PC-9 (cell line): ENCODE results near the gene AMMECR1. TPM values are rescaled to one million over a fixed set of nuclear protein-coding genes. Genes with fewer than 3 reads are reported as not detected.

ENCODE experiments used
- BruUV-seq: library from RNA; stranded (reverse); fragments of 400-500 nt; replicated peaks from 2 replicates; lab custom pipeline; 2021; lab: Mats Ljungman, UMichigan
- CTCF ChIA-PET: fragments of 300-600 bp; sonication (Branson Sonifier 250); formaldehyde crosslinking; loops from one replicate; lab custom pipeline; 2022; ENCODE audit warnings: antibody characterized with exemption; lab: Charles Lee
- POLR2A ChIA-PET: fragments of 300-600 bp; sonication (Branson Sonifier 250); formaldehyde crosslinking; loops from one replicate; lab custom pipeline; 2022; ENCODE audit warnings: antibody characterized with exemption; ENCODE audit not compliant: unreplicated experiment; lab: Charles Lee
- DNase-seq, 2 experiments: peaks; one replicate each; pipeline versions ENCODE4 v3.0.0 to v3.0.0-alpha.2; 2015 to 2022; ENCODE audit warnings: mixed read lengths in 1 of 2
- H2AFZ ChIP-seq: fragments of 200-600 bp; sonication (generic); 2 replicates; pipeline ENCODE4 v1.8.1; 2017; ENCODE audit warnings: antibody characterized with exemption
- H3F3A ChIP-seq: fragments of 200-600 bp; sonication (generic); 2 replicates; pipeline ENCODE4 v1.8.1; 2017; ENCODE audit warnings: antibody characterized with exemption, mild to moderate bottlenecking, low read depth; ENCODE audit not compliant: insufficient read depth
- H3K27ac ChIP-seq: fragments of 200-600 bp; sonication (generic); 2 replicates; pipeline ENCODE4 v1.6.1; 2016; ENCODE audit warnings: mixed run types
- H3K27me3 ChIP-seq: fragments of 200-600 bp; sonication (generic); 2 replicates; pipeline ENCODE4 v1.6.1; 2016; ENCODE audit warnings: low read depth, mixed run types; ENCODE audit not compliant: insufficient read depth
- H3K36me3 ChIP-seq: fragments of 200-600 bp; sonication (generic); 2 replicates; pipeline ENCODE4 v1.6.1; 2016; ENCODE audit warnings: low read depth, mixed run types
- H3K4me1 ChIP-seq: fragments of 200-600 bp; sonication (generic); replicated peaks from 2 replicates; pipeline ENCODE4 v1.6.1; 2016; ENCODE audit warnings: mixed run types; ENCODE audit not compliant: insufficient read depth
- H3K4me2 ChIP-seq: fragments of 200-600 bp; sonication (generic); 2 replicates; pipeline ENCODE4 v1.6.1; 2017; ENCODE audit warnings: mixed run types
- H3K4me3 ChIP-seq: fragments of 200-600 bp; sonication (generic); 2 replicates; pipeline ENCODE4 v1.6.1; 2016; ENCODE audit warnings: mixed run types
- H3K79me2 ChIP-seq: fragments of 200-600 bp; sonication (generic); 2 replicates; pipeline ENCODE4 v1.6.1; 2017; ENCODE audit warnings: low read depth, mixed run types
- H3K9me2 ChIP-seq: fragments of 200-600 bp; sonication (generic); 2 replicates; pipeline ENCODE4 v1.8.1; 2017; ENCODE audit warnings: mild to moderate bottlenecking; ENCODE audit not compliant: insufficient read depth
- H3K9me3 ChIP-seq: fragments of 200-600 bp; sonication (generic); 2 replicates; pipeline ENCODE4 v1.8.1; 2016; ENCODE audit warnings: low read depth; ENCODE audit not compliant: insufficient read depth
- H4K20me1 ChIP-seq: fragments of 200-600 bp; sonication (generic); 2 replicates; pipeline ENCODE4 v1.8.1; 2017; ENCODE audit not compliant: insufficient read depth
- EZH2 ChIP-seq: fragments of 200-600 bp; sonication (generic); IDR thresholded peaks from 2 replicates; pipeline ENCODE4 v1.8.0; 2017; ENCODE audit warnings: antibody characterized with exemption, low read depth
- intact Hi-C: fragments of 100-400 bp; cut with micrococcal nuclease; formaldehyde crosslinking; loops from one replicate; pipeline ENCODE4 v1.10.0; 2022; ENCODE audit not compliant: unreplicated experiment
- total RNA-seq: library from RNA; stranded (reverse); gene quantifications from 2 replicates; pipeline ENCODE4 v1.2.3, GENCODE V29; 2021
- TF ChIP-seq, protein P1 (sequence below): fragments of 200-600 bp; sonication (generic); conservative IDR thresholded peaks from 2 replicates; pipeline ENCODE4 v1.6.1; 2017; ENCODE audit warnings: mixed run types, antibody characterized with exemption, mild to moderate bottlenecking, moderate library complexity

The AMMECR1 gene
- total RNA-seq, 1 experiment from 2014 or later, result 35.4 TPM

DNA sequence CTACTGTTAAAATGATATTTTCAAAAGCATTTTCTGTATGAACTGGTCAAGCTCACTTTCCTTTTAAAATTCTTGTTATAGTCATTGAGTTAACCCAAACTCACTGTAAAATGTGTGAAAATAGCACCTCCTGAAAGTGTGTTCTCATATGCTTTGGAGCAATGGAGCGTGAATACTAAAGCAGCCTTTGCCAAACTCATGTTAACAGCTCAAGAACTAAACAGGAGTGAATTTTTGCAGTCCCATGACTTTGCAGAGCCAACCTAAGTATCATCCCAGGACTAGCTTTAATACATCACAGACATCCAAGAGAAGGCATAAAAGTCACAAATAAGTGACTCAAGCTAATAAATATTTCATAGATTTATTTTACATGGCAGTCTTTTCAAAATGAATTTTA is 2.3 kb downstream of the AMMECR1 start:
- Histone ChIP-seq H3K9me2 (no peaks in the 10 kb centered on the region), H4K20me1 (no peaks in the 10 kb centered on the region; the same call in 1 of the 2 replicates), H3K9me3 (no peaks in the 10 kb centered on the region; the same call in 1 of the 2 replicates), H3K36me3 (no peaks in the 10 kb centered on the region), H3K4me2 (peak overlapping the region; percentile 88), H2AFZ (no peak overlapping the region), H3K4me1 (peaks cover 45% of the 10 kb centered on the region), H3K4me3 (peak overlapping the region; percentile 63), H3F3A (peaks cover 13% of the 10 kb centered on the region; the same call in 1 of the 2 replicates), H3K27ac (no peak overlapping the region), H3K79me2 (peaks cover 72% of the 10 kb centered on the region), H3K27me3 (no peaks in the 10 kb centered on the region)
- CTCF ChIA-PET, result no interaction called here
- no peak for DNase-seq
- POLR2A ChIA-PET, result interaction anchor here (0.6 kb wide), 1 partner anchor 22 kb away, joined by 3 read pairs; no protein-coding TSS in a partner anchor
- intact Hi-C loops, result loop anchor here (5.0 kb wide), 3 partner anchors 88 to 133 kb away; no protein-coding TSS in a partner anchor
- BruUV-seq, result no TSS peak
- TF ChIP-seq, protein P1, sequence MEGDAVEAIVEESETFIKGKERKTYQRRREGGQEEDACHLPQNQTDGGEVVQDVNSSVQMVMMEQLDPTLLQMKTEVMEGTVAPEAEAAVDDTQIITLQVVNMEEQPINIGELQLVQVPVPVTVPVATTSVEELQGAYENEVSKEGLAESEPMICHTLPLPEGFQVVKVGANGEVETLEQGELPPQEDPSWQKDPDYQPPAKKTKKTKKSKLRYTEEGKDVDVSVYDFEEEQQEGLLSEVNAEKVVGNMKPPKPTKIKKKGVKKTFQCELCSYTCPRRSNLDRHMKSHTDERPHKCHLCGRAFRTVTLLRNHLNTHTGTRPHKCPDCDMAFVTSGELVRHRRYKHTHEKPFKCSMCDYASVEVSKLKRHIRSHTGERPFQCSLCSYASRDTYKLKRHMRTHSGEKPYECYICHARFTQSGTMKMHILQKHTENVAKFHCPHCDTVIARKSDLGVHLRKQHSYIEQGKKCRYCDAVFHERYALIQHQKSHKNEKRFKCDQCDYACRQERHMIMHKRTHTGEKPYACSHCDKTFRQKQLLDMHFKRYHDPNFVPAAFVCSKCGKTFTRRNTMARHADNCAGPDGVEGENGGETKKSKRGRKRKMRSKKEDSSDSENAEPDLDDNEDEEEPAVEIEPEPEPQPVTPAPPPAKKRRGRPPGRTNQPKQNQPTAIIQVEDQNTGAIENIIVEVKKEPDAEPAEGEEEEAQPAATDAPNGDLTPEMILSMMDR, result no peak
- TF ChIP-seq EZH2, result no peak

DNA sequence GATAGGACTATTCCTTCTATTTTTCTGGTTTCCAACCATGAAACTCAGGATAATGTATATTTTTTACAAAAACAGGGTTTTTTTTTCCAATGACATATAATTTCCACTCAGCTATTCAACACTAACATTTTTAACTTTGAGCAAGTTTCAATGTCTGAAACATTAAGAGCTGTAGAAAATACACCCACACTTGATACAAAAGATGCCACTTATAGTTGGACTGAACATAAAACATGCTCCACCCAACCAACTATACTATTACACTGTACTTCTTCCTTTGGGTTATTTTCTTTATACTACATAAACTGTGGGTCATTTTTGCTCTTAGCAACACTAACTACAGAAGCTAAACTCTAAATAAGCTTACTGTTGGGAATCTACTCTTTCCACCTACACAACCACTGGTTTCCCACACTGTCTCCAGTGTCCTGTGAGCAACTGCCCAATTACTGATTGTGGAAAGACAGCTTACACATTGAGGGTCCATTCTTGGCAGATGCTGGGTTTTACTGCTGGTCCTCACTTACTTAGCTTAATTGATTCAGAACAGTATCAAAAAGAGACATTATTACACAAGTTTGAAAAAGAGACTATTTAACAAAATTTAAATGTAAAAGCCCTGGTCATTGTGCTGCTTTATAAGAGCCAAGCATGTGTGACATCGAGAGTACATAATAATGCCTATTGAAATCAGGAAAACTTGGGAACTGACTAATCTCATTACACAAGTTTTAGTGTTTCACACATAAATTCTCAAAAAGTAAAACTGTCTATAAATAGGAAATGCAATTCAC is 6.3 kb downstream of the AMMECR1 start:
- Histone ChIP-seq H3K4me2 (no peak overlapping the region), H3K27ac (no peak overlapping the region), H3K4me1 (peaks cover 41% of the 10 kb centered on the region), H3F3A (peaks cover 6% of the 10 kb centered on the region; the same call in 1 of the 2 replicates), H3K9me2 (no peaks in the 10 kb centered on the region), H3K27me3 (no peaks in the 10 kb centered on the region), H3K4me3 (no peak overlapping the region), H3K9me3 (no peaks in the 10 kb centered on the region; the same call in 1 of the 2 replicates), H2AFZ (no peak overlapping the region), H4K20me1 (no peaks in the 10 kb centered on the region; the same call in 1 of the 2 replicates), H3K36me3 (no peaks in the 10 kb centered on the region), H3K79me2 (peaks cover 99% of the 10 kb centered on the region)
- TF ChIP-seq, protein P1, result no peak
- TF ChIP-seq EZH2, result no peak
- no peak for DNase-seq
- intact Hi-C loops, result no loop called here
- POLR2A ChIA-PET, result interaction anchor here (0.6 to 0.7 kb wide), 2 partner anchors 10 to 15 kb away, joined by 3 to 6 read pairs; no protein-coding TSS in a partner anchor
- BruUV-seq, result no TSS peak
- CTCF ChIA-PET, result no interaction called here

DNA sequence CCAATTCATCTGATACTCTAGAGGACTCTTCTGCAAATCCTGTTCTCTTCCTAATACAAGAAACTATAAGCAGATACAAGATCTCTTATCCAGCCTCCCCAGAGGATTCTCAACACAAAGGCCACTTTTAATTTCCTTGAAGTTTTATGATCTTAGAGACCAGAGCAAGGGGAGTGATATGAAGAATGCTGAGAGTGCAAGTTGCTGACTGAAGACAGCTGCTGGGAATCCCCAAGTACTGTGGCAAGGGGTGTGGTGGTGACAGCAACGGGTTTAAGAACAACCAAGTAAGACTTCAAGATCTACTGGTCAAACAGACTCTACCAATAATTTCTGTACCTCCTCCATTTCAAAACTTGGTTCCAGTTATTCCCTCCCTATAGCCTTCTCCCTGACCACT is 7.0 kb downstream of the AMMECR1 start:
- Histone ChIP-seq H3K4me1 (peaks cover 35% of the 10 kb centered on the region), H2AFZ (no peak overlapping the region), H4K20me1 (no peaks in the 10 kb centered on the region; the same call in 1 of the 2 replicates), H3K79me2 (peaks cover 96% of the 10 kb centered on the region), H3K27me3 (no peaks in the 10 kb centered on the region), H3K27ac (no peak overlapping the region), H3K4me2 (peak overlapping the region; percentile 24), H3K9me3 (no peaks in the 10 kb centered on the region; the same call in 1 of the 2 replicates), H3F3A (peaks cover 6% of the 10 kb centered on the region; the same call in 1 of the 2 replicates), H3K36me3 (no peaks in the 10 kb centered on the region), H3K4me3 (no peak overlapping the region), H3K9me2 (no peaks in the 10 kb centered on the region)
- ChIA-PET CTCF (interaction anchor here (0.6 to 0.7 kb wide), 2 partner anchors 7 to 1343 kb away, joined by 3 read pairs; no protein-coding TSS in a partner anchor), POLR2A (interaction anchor here (0.6 kb wide), 2 partner anchors 11 to 130 kb away, joined by 3 to 6 read pairs; no protein-coding TSS in a partner anchor)
- intact Hi-C loops, result no loop called here
- DNase-seq, result no peak
- BruUV-seq, result no TSS peak
- TF ChIP-seq EZH2, result no peak
- TF ChIP-seq, protein P1, result no peak
